ENCODE data around the gene CHCHD10. TPM values are rescaled to one million over a fixed set of nuclear protein-coding genes. Genes with fewer than 3 reads are reported as not detected.
A peak's percentile ranks its signal among the peaks of the same experiment; 100 is the strongest.

CHCHD10 gene
- total RNA-seq, 4 donors from 2014 or later = 22.9 to 97.7 (median 44.6) TPM

- 70% methylated on average over 3 of the region's 3 CpGs for WGBS
- Histone ChIP-seq H3K9me3 (no peaks in the 10 kb centered on the region), H3K36me3 (peaks cover 0 to 18% (median 1%) of the 10 kb centered on the region in 4 donors), H3K4me1 (peaks cover 26 to 49% (median 46%) of the 10 kb centered on the region in 4 donors), H3K27ac (replicated peaks in 1 of 4) (no peak overlapping the region), H3K27me3 (no peaks in the 10 kb centered on the region), H3K4me3 (no peak overlapping the region)
- intact Hi-C loops (cut with DNase I) = no loop called here
- DNase-seq (ENCODE audit: extremely low spot score) = no peak
- no peak for TF ChIP-seq POLR2AphosphoS5 (IDR thresholded peaks at IDR 0.05)
- no peak for TF ChIP-seq POLR2A (IDR thresholded peaks at IDR 0.05; ENCODE audit: low read depth)
- no peak for TF ChIP-seq CTCF (IDR thresholded peaks at IDR 0.05)
- no peak for TF ChIP-seq EP300 (IDR thresholded peaks at IDR 0.05)
Measured at GRCh38 chr22:23778577-23778900, 10.8 kb upstream of the CHCHD10 start.

- Histone ChIP-seq H3K36me3 (peaks cover 0 to 13% (median 1%) of the 10 kb centered on the region in 4 donors), H3K4me1 (peaks cover 32 to 55% (median 52%) of the 10 kb centered on the region in 4 donors), H3K4me3 (no peak overlapping the region), H3K27ac (replicated peaks in 1 of 4) (peak overlapping the region; percentile 31 to 62 (median 58)), H3K9me3 (no peaks in the 10 kb centered on the region), H3K27me3 (no peaks in the 10 kb centered on the region)
- TF ChIP-seq POLR2AphosphoS5 (IDR thresholded peaks at IDR 0.05) (peak in 1 of 2 donors; percentile 18), CTCF (IDR thresholded peaks at IDR 0.05) (no peak)
- intact Hi-C loops (cut with DNase I) = no loop called here
- no peak for DNase-seq (ENCODE audit: extremely low spot score)
- 40% methylated on average over 8 of the region's 11 CpGs for WGBS
Measured at GRCh38 chr22:23777776-23778576, 10.2 kb upstream of the CHCHD10 start.

GRCh38 chr22:23775779-23776375 is 8.1 kb upstream of the CHCHD10 start:
- intact Hi-C loops (cut with DNase I) = no loop called here
- Histone ChIP-seq H3K36me3 (peaks cover 0 to 5% (median 0%) of the 10 kb centered on the region in 4 donors), H3K4me1 (peaks cover 42 to 62% (median 59%) of the 10 kb centered on the region in 4 donors), H3K9me3 (no peaks in the 10 kb centered on the region), H3K4me3 (no peak overlapping the region), H3K27me3 (no peaks in the 10 kb centered on the region), H3K27ac (replicated peaks in 1 of 4) (peak overlapping the region in 2 of 4 donors; percentile 3 to 36)
- no peak for TF ChIP-seq POLR2A (IDR thresholded peaks at IDR 0.05; ENCODE audit: low read depth)
- TF ChIP-seq EP300 (IDR thresholded peaks at IDR 0.05) = no peak
- TF ChIP-seq CTCF (IDR thresholded peaks at IDR 0.05) = no peak
- no peak for TF ChIP-seq POLR2AphosphoS5 (IDR thresholded peaks at IDR 0.05)
- WGBS = 93% methylated on average over 3 of the region's 3 CpGs
- no peak for DNase-seq (ENCODE audit: extremely low spot score)

- no peaks in the 10 kb centered on the region for H3K36me3 ChIP-seq
- H3K4me1 ChIP-seq = peaks cover 44 to 69% (median 61%) of the 10 kb centered on the region in 4 donors
- intact Hi-C loops (cut with DNase I) = no loop called here
- no peak overlapping the region for H3K4me3 ChIP-seq
- WGBS = 78% methylated on average over 2 of the region's 2 CpGs
- TF ChIP-seq POLR2A (IDR thresholded peaks at IDR 0.05; ENCODE audit: low read depth) (no peak), CTCF (IDR thresholded peaks at IDR 0.05) (no peak), POLR2AphosphoS5 (IDR thresholded peaks at IDR 0.05) (no peak), EP300 (IDR thresholded peaks at IDR 0.05) (no peak)
- no peaks in the 10 kb centered on the region for H3K27me3 ChIP-seq
- DNase-seq (ENCODE audit: extremely low spot score) = no peak
- no peaks in the 10 kb centered on the region for H3K9me3 ChIP-seq
- peak overlapping the region in 3 of 4 donors; percentile 3 to 16 (median 5) for H3K27ac ChIP-seq (replicated peaks in 1 of 4)
Measured at GRCh38 chr22:23774922-23775436, 7.2 kb upstream of the CHCHD10 start.
